Esophagus mucosa (tissue), 1 donor: Measurements from ENCODE around the gene POLR3K. TPM values are rescaled to one million over a fixed set of nuclear protein-coding genes. Genes with fewer than 3 reads are reported as not detected.

Experiments used
- total RNA-seq: library from RNA; stranded (reverse); gene quantifications from one replicate; pipeline ENCODE4 v1.2.4, GENCODE V29; 2023
- donor health status: DM: yes; HTN: yes; CAD: no.

The POLR3K gene
- total RNA-seq, 1 donor from 2014 or later, result 9.5 TPM

Other genes starting within 250 kb of the POLR3K start
- gene SNRNP25, start 220 bp upstream of the POLR3K start, total RNA-seq, result 18.8 TPM
- gene RHBDF1, start 19.0 kb upstream of the POLR3K start, total RNA-seq, result 21.8 TPM
- gene MPG, start 24.6 kb upstream of the POLR3K start, total RNA-seq, result 46.5 TPM
- 20.5 TPM for gene NPRL3, start 85.1 kb upstream of the POLR3K start, total RNA-seq
- not detected for gene HBZ, start 99.0 kb upstream of the POLR3K start, total RNA-seq
- not detected for gene HBM, start 112.4 kb upstream of the POLR3K start, total RNA-seq
- 8.2 TPM for gene HBA2, start 119.3 kb upstream of the POLR3K start, total RNA-seq
- gene HBA1, start 123.1 kb upstream of the POLR3K start, total RNA-seq, result 7.9 TPM
- not detected for gene HBQ1, start 126.9 kb upstream of the POLR3K start, total RNA-seq
- 23.3 TPM for gene LUC7L, start 175.8 kb upstream of the POLR3K start, total RNA-seq
- gene FAM234A, start 181.2 kb upstream of the POLR3K start, total RNA-seq, result 56.4 TPM
- 0.92 TPM for gene RGS11, start 222.3 kb upstream of the POLR3K start, total RNA-seq
- gene ARHGDIG, start 227.0 kb upstream of the POLR3K start, total RNA-seq, result not detected
- gene PDIA2, start 229.6 kb upstream of the POLR3K start, total RNA-seq, result not detected